Endodermal cell (in vitro differentiated cells): ENCODE results near the gene IDI1. TPM values are rescaled to one million over a fixed set of nuclear protein-coding genes. Genes with fewer than 3 reads are reported as not detected.

Source experiments
- DNase-seq: peaks from one replicate; pipeline ENCODE4 v3.0.0-alpha.2; 2017
- H3K27ac ChIP-seq: 2 replicates; pipeline ENCODE4 v1.5.1; 2013; ENCODE audit warnings: mild to moderate bottlenecking, low read depth, low read length, moderate library complexity
- H3K27me3 ChIP-seq: 2 replicates; pipeline ENCODE4 v1.6.1; 2013; ENCODE audit warnings: mild to moderate bottlenecking, low read length, moderate library complexity; ENCODE audit not compliant: insufficient read depth, control insufficient read depth, poor library complexity, severe bottlenecking
- H3K36me3 ChIP-seq: 2 replicates; pipeline ENCODE4 v1.7.0; 2013; ENCODE audit warnings: mild to moderate bottlenecking, low read length, moderate library complexity; ENCODE audit not compliant: control insufficient read depth, insufficient read depth
- H3K4me1 ChIP-seq: one replicate; pipeline ENCODE4 v1.7.0; 2013; ENCODE audit warnings: low read length; ENCODE audit not compliant: control insufficient read depth, insufficient read depth
- H3K4me3 ChIP-seq: 2 replicates; pipeline ENCODE4 v1.5.1; 2013; ENCODE audit warnings: mild to moderate bottlenecking, low read length, moderate library complexity
- H3K9ac ChIP-seq: 2 replicates; pipeline ENCODE4 v1.6.1; 2013; ENCODE audit warnings: mild to moderate bottlenecking, low read length, moderate library complexity; ENCODE audit not compliant: poor library complexity, severe bottlenecking; ENCODE audit errors: extremely low read depth
- H3K9me3 ChIP-seq: 2 replicates; pipeline ENCODE4 v1.6.1; 2013; ENCODE audit warnings: mild to moderate bottlenecking, low read length, moderate library complexity; ENCODE audit not compliant: control insufficient read depth
- H3K27ac Mint-ChIP-seq: 2 replicates; pipeline ENCODE4 v1.8.0; 2020; ENCODE audit warnings: mixed read lengths
- H3K27me3 Mint-ChIP-seq: 2 replicates; pipeline ENCODE4 v1.8.0; 2021; ENCODE audit warnings: mild to moderate bottlenecking, mixed read lengths; ENCODE audit not compliant: insufficient read depth
- H3K36me3 Mint-ChIP-seq: 2 replicates; pipeline ENCODE4 v1.8.0; 2020; ENCODE audit warnings: low read depth, mixed read lengths
- H3K4me1 Mint-ChIP-seq: 2 replicates; pipeline ENCODE4 v1.8.0; 2020; ENCODE audit warnings: mixed read lengths
- H3K4me3 Mint-ChIP-seq: 2 replicates; pipeline ENCODE4 v1.8.0; 2020; ENCODE audit warnings: mild to moderate bottlenecking, moderate library complexity, mixed read lengths
- H3K9me3 Mint-ChIP-seq: 2 replicates; pipeline ENCODE4 v1.8.0; 2020; ENCODE audit warnings: mild to moderate bottlenecking, mixed read lengths
- CTCF ChIP-seq: fragments of 200-600 bp; sonication (generic); conservative IDR thresholded peaks from 2 replicates; pipeline ENCODE4 v1.5.0; 2021; ENCODE audit warnings: antibody characterized with exemption, mild to moderate bottlenecking
- WGBS, 2 experiments: methylation state at CpG; one replicate each; pipeline versions ENCODE4 v1.1.5 to v1.1.7; 2013; ENCODE audit warnings: missing lambda C conversion rate in 2 of 2, mixed read lengths in 1 of 2; ENCODE audit not compliant: insufficient coverage in 1 of 2, insufficient read length in 1 of 2; 5-methylcytosine and 5-hydroxymethylcytosine counted together
- total RNA-seq, 2 donors: library from RNA; stranded (reverse); fragmentation: NEBNext Ultra II Directional in 1 of 2; extraction: Animal tissue kit (Norgen Biotek cat#: 25700) in 1 of 2; gene quantifications; 2 replicates in 1 of 2; 3 replicates in 1 of 2; pipeline ENCODE4 v1.2.1, GENCODE V29; 2021

Gene IDI1
- total RNA-seq, 2 donors from 2014 or later: 36.3 to 53.3 TPM

- H3K9ac ChIP-seq: peak overlapping the region; percentile 92
- WGBS, 2 experiments: 28 to 29% methylated on average over 4 to 5 of the region's 5 CpGs
- H3K4me3 Mint-ChIP-seq: peak overlapping the region; percentile 91
- DNase-seq: peak; percentile 62
- no peak for TF ChIP-seq CTCF
- H3K9me3 ChIP-seq: no peaks in the 10 kb centered on the region
- no peaks in the 10 kb centered on the region for H3K9me3 Mint-ChIP-seq
- peak overlapping the region; percentile 100 for H3K4me3 ChIP-seq
- H3K27me3 Mint-ChIP-seq: no peaks in the 10 kb centered on the region
- H3K4me1 Mint-ChIP-seq: peaks cover 23% of the 10 kb centered on the region
- peak overlapping the region; percentile 99 for H3K27ac Mint-ChIP-seq
- H3K36me3 ChIP-seq: peaks cover 53% of the 10 kb centered on the region
- peak overlapping the region; percentile 99 for H3K27ac ChIP-seq
- no peaks in the 10 kb centered on the region for H3K27me3 ChIP-seq
- peaks cover 3% of the 10 kb centered on the region for H3K4me1 ChIP-seq
- peaks cover 47% of the 10 kb centered on the region for H3K36me3 Mint-ChIP-seq
Observed at GRCh38 chr10:1050145-1050544, 1.2 kb upstream of the IDI1 start.

GRCh38 chr10:1049425-1049958 is 573 bp upstream of the IDI1 start:
- peaks cover 3% of the 10 kb centered on the region for H3K4me1 ChIP-seq
- peak overlapping the region; percentile 99 for H3K27ac Mint-ChIP-seq
- H3K4me3 Mint-ChIP-seq: peak overlapping the region; percentile 91
- peak overlapping the region; percentile 100 for H3K4me3 ChIP-seq
- no peak for TF ChIP-seq CTCF
- H3K4me1 Mint-ChIP-seq: peaks cover 19% of the 10 kb centered on the region
- H3K9me3 ChIP-seq: no peaks in the 10 kb centered on the region
- peak overlapping the region; percentile 92 for H3K9ac ChIP-seq
- H3K27me3 ChIP-seq: no peaks in the 10 kb centered on the region
- no peak for DNase-seq
- H3K27me3 Mint-ChIP-seq: no peaks in the 10 kb centered on the region
- 1 to 2% methylated on average over 23 to 34 of the region's 34 CpGs for WGBS, 2 experiments
- peaks cover 44% of the 10 kb centered on the region for H3K36me3 Mint-ChIP-seq
- peak overlapping the region; percentile 99 for H3K27ac ChIP-seq
- H3K9me3 Mint-ChIP-seq: no peaks in the 10 kb centered on the region
- peaks cover 51% of the 10 kb centered on the region for H3K36me3 ChIP-seq

- Mint-ChIP-seq H3K4me3 (peak overlapping the region; percentile 91), H3K27ac (peak overlapping the region; percentile 99), H3K27me3 (no peaks in the 10 kb centered on the region), H3K9me3 (no peaks in the 10 kb centered on the region), H3K36me3 (peaks cover 36% of the 10 kb centered on the region), H3K4me1 (peaks cover 17% of the 10 kb centered on the region)
- no peak for TF ChIP-seq CTCF
- Histone ChIP-seq H3K36me3 (peaks cover 51% of the 10 kb centered on the region), H3K27ac (peak overlapping the region; percentile 99), H3K4me3 (peak overlapping the region; percentile 100), H3K4me1 (peaks cover 3% of the 10 kb centered on the region), H3K9ac (peak overlapping the region; percentile 92), H3K9me3 (no peaks in the 10 kb centered on the region), H3K27me3 (no peaks in the 10 kb centered on the region)
- 0% methylated on average over 19 to 37 of the region's 37 CpGs for WGBS, 2 experiments
- no peak for DNase-seq
Observed at GRCh38 chr10:1048349-1048731, 579 bp downstream of the IDI1 start.
